ENCODE results near the gene C1RL. TPM values are rescaled to one million over a fixed set of nuclear protein-coding genes. Genes with fewer than 3 reads are reported as not detected.

The C1RL gene
- total RNA-seq, 1 experiment from 2014 or later = 25.9 TPM

- no TSS peak for BruUV-seq (replicated peaks)
- no peak overlapping the region for H3K4me3 ChIP-seq (replicated peaks in 1 of 2; ENCODE audit: low read depth in 1 of 2, low read length in 2 of 2)
- ChIA-PET RAD21 (ENCODE audit: low non-redundant PET in 1 of 2, low total read pairs in 2 of 2, uncharacterized antibody in 2 of 2, unreplicated experiment in 2 of 2) (no interaction called here), POLR2A (no interaction called here), CTCF (no interaction called here)
- H3K27me3 ChIP-seq (ENCODE audit: insufficient read depth, low read length) = no peaks in the 10 kb centered on the region
- H2AFZ ChIP-seq (ENCODE audit: low read depth, low read length, poor library complexity, severe bottlenecking) = no peak overlapping the region
- no peak overlapping the region for H3K4me2 ChIP-seq (ENCODE audit: low read length)
- no peak overlapping the region for H3K9ac ChIP-seq (ENCODE audit: low read length)
- intact Hi-C loops (cut with micrococcal nuclease) = no loop called here
- no peak overlapping the region for H3K27ac ChIP-seq (ENCODE audit: low read depth, low read length)
- H3K79me2 ChIP-seq (ENCODE audit: insufficient read depth, low read length) = no peaks in the 10 kb centered on the region
- H3K9me3 ChIP-seq (ENCODE audit: control insufficient read depth in 1 of 2, insufficient read depth in 1 of 2, low read depth in 1 of 2, low read length in 2 of 2) = no peaks in the 10 kb centered on the region
- TF ChIP-seq EZH2phosphoT487 (IDR thresholded peaks at IDR 0.05; ENCODE audit: borderline replicate concordance) = no peak
- TF ChIP-seq SP1 (IDR thresholded peaks at IDR 0.05; ENCODE audit: low read depth) = no peak
- TF ChIP-seq EGR1 (IDR thresholded peaks at IDR 0.05; ENCODE audit: low read depth) = no peak
- TF ChIP-seq REST (IDR thresholded peaks at IDR 0.05; ENCODE audit: low read depth) = no peak
- no peak for TF ChIP-seq JUND (IDR thresholded peaks at IDR 0.05)
- TF ChIP-seq POLR2A (IDR thresholded peaks at IDR 0.05; ENCODE audit: borderline replicate concordance, extremely low read depth, insufficient read depth, insufficient read length) = no peak
- no peak for TF ChIP-seq CEBPB (IDR thresholded peaks at IDR 0.05; ENCODE audit: low read depth)
- TF ChIP-seq SIN3A (IDR thresholded peaks at IDR 0.05; ENCODE audit: low read depth) = no peak
- TF ChIP-seq ATF3 (IDR thresholded peaks at IDR 0.05) = no peak
- TF ChIP-seq POLR2AphosphoS5 (IDR thresholded peaks at IDR 0.05; ENCODE audit: low read depth, low read length) = no peak
- TF ChIP-seq FOSL1 (IDR thresholded peaks at IDR 0.05; ENCODE audit: low read depth) = no peak
- TF ChIP-seq CTCF (IDR thresholded peaks at IDR 0.05 in 2 of 3, conservative IDR thresholded peaks at IDR 0.05 in 1 of 3; ENCODE audit: borderline replicate concordance in 1 of 3, insufficient read depth in 1 of 3, low read depth in 2 of 3, low read length in 2 of 3) = no peak
- TF ChIP-seq ZBTB33 (IDR thresholded peaks at IDR 0.05; ENCODE audit: extremely low read depth, insufficient replicate concordance, low read length) = no peak
- TF ChIP-seq MAX (IDR thresholded peaks at IDR 0.05) = no peak
- no peak for TF ChIP-seq ZNF274 (IDR thresholded peaks at IDR 0.05; ENCODE audit: low read depth, low read length)
- TF ChIP-seq ELF1 (IDR thresholded peaks at IDR 0.05; ENCODE audit: borderline replicate concordance, low read depth) = no peak
- no peak for TF ChIP-seq ZFX (IDR thresholded peaks at IDR 0.05)
- no peak for DNase-seq (ENCODE audit: low read depth, low spot score)
- ATAC-seq = no peak
- H3K9me2 ChIP-seq (ENCODE audit: insufficient read depth) = no peaks in the 10 kb centered on the region
- H3K36me3 ChIP-seq (ENCODE audit: control insufficient read depth in 1 of 2, insufficient read depth in 2 of 2, low read length in 2 of 2) = peaks cover 4 to 6% of the 10 kb centered on the region in 2 experiments; a peak in 2 of 4 replicates
- H4K20me1 ChIP-seq (ENCODE audit: insufficient read depth) = no peaks in the 10 kb centered on the region
- peaks cover 0 to 4% of the 10 kb centered on the region in 2 experiments; a peak in 1 of 4 replicates for H3K4me1 ChIP-seq (ENCODE audit: control insufficient read depth in 1 of 2, insufficient read depth in 2 of 2, low read length in 2 of 2)
Measured at GRCh38 chr12:7096979-7097378, 12.0 kb downstream of the C1RL start.
